Measurements from ENCODE around the gene ADCY5. TPM values are rescaled to one million over a fixed set of nuclear protein-coding genes. Genes with fewer than 3 reads are reported as not detected.

Gene ADCY5
- total RNA-seq, 2 donors from 2014 or later: 3.9 to 5.2 TPM

DNA sequence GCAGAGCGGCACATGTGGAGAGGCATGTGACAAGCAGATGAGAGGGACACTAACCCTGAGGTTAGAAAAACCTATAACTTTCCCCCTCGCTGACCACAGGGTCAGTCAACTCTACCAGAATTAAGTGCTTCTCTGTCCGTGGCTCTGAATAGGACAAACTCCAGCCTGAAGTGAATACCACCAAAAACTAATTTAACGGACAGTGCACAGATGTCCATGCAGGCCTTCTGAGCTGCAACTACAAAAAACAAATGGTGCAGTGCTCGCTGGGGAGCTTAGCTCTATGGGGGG lies 59.3 kb downstream of the ADCY5 start:
- H3K36me3 Mint-ChIP-seq (ENCODE audit: low read depth): no peaks in the 10 kb centered on the region
- TF ChIP-seq, protein P1, sequence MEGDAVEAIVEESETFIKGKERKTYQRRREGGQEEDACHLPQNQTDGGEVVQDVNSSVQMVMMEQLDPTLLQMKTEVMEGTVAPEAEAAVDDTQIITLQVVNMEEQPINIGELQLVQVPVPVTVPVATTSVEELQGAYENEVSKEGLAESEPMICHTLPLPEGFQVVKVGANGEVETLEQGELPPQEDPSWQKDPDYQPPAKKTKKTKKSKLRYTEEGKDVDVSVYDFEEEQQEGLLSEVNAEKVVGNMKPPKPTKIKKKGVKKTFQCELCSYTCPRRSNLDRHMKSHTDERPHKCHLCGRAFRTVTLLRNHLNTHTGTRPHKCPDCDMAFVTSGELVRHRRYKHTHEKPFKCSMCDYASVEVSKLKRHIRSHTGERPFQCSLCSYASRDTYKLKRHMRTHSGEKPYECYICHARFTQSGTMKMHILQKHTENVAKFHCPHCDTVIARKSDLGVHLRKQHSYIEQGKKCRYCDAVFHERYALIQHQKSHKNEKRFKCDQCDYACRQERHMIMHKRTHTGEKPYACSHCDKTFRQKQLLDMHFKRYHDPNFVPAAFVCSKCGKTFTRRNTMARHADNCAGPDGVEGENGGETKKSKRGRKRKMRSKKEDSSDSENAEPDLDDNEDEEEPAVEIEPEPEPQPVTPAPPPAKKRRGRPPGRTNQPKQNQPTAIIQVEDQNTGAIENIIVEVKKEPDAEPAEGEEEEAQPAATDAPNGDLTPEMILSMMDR (conservative IDR thresholded peaks at IDR 0.05): no peak
- Histone ChIP-seq H3K4me3 (ENCODE audit: low read length) (no peak overlapping the region), H3K36me3 (ENCODE audit: control insufficient read depth, insufficient read depth, low read length) (no peaks in the 10 kb centered on the region), H3K4me1 (ENCODE audit: control insufficient read depth, insufficient read depth, low read length) (peaks cover 7% of the 10 kb centered on the region), H3K9ac (ENCODE audit: extremely low read depth, low read length, poor library complexity, severe bottlenecking) (no peak overlapping the region), H3K27me3 (ENCODE audit: control insufficient read depth, insufficient read depth, low read length, poor library complexity, severe bottlenecking) (peaks cover 24% of the 10 kb centered on the region), H3K9me3 (ENCODE audit: control insufficient read depth, low read length) (no peaks in the 10 kb centered on the region), H3K27ac (ENCODE audit: low read depth, low read length) (no peak overlapping the region)
- no peak overlapping the region for H3K4me3 Mint-ChIP-seq
- H3K27me3 Mint-ChIP-seq (ENCODE audit: insufficient read depth): peaks cover 77% of the 10 kb centered on the region
- H3K9me3 Mint-ChIP-seq: no peaks in the 10 kb centered on the region
- H3K4me1 Mint-ChIP-seq: peaks cover 24% of the 10 kb centered on the region
- no peak overlapping the region for H3K27ac Mint-ChIP-seq
- WGBS, 2 experiments (ENCODE audit: insufficient coverage in 1 of 2, insufficient read length in 1 of 2): 89 to 90% methylated on average over 5 of the region's 5 CpGs
- DNase-seq: no peak

DNA sequence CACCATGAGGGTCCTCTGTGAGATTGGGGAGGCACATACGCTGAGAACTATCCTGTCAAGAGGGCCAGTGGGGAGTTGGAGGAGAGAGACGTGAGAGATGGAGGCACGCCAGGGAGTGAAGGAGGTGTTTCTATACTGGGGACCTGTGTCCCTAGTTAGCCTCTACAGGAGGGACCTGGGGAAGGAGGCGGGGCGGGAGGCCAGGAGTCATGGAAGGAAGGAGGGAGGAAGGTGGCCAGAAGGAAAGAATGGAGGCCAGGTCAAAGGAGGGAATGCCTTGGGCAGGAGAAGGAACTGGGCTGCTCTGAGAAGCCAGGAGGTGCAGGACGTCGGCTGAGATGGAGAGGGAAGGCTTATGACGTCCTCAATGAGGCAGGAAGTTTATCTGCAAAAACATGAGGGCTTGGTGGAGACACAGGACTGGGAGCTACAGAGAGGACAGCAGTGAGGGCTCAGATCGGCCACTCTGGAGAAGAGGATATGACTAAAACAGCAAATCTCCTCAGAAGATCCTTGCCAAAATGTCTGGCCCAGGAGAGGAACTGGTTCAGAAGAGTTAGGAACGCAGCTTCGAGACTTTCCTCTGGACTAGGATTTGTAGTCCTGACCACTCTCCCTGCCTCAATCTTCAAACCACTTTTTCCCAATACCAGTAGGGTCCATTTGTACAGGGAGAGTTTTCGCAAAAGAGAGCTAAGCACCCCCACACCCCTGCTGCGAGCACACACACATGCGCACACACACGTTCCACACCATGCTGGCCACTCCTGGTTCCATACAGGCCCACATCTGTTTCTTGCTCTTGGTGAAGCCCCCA lies 59.9 kb downstream of the ADCY5 start:
- no peaks in the 10 kb centered on the region for H3K36me3 ChIP-seq (ENCODE audit: control insufficient read depth, insufficient read depth, low read length)
- peaks cover 82% of the 10 kb centered on the region for H3K27me3 Mint-ChIP-seq (ENCODE audit: insufficient read depth)
- DNase-seq: no peak
- H3K4me1 Mint-ChIP-seq: peaks cover 24% of the 10 kb centered on the region
- H3K36me3 Mint-ChIP-seq (ENCODE audit: low read depth): no peaks in the 10 kb centered on the region
- no peak overlapping the region for H3K27ac ChIP-seq (ENCODE audit: low read depth, low read length)
- TF ChIP-seq, protein P1 (conservative IDR thresholded peaks at IDR 0.05): no peak
- H3K9me3 Mint-ChIP-seq: no peaks in the 10 kb centered on the region
- WGBS, 2 experiments (ENCODE audit: insufficient coverage in 1 of 2, insufficient read length in 1 of 2): 86 to 88% methylated on average over 10 to 15 of the region's 15 CpGs
- peaks cover 24% of the 10 kb centered on the region for H3K27me3 ChIP-seq (ENCODE audit: control insufficient read depth, insufficient read depth, low read length, poor library complexity, severe bottlenecking)
- H3K9me3 ChIP-seq (ENCODE audit: control insufficient read depth, low read length): no peaks in the 10 kb centered on the region
- no peak overlapping the region for H3K9ac ChIP-seq (ENCODE audit: extremely low read depth, low read length, poor library complexity, severe bottlenecking)
- H3K4me3 ChIP-seq (ENCODE audit: low read length): no peak overlapping the region
- no peak overlapping the region for H3K4me3 Mint-ChIP-seq
- H3K4me1 ChIP-seq (ENCODE audit: control insufficient read depth, insufficient read depth, low read length): peaks cover 7% of the 10 kb centered on the region
- no peak overlapping the region for H3K27ac Mint-ChIP-seq

DNA sequence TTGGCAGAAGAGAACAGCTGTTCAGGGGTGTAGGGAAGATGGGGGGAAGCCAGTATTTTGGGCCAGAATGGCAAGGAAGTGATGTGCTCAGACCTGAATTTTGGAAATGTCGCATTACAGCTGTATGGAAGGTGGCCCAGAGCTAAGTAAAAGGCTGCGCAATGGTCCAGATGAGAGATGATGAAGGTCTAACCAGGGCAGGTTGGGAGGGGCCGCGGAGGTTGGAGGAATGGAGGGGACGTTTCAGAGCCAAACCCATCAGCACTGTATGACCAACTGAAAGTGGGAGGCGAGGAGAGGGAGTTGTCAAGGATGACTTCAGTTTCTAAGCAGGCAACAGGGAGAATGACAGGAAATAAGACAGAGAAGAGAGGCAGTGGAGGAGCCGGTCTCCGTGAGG lies 60.8 kb downstream of the ADCY5 start:
- H3K27me3 Mint-ChIP-seq (ENCODE audit: insufficient read depth): peaks cover 92% of the 10 kb centered on the region
- no peak overlapping the region for H3K4me3 Mint-ChIP-seq
- H3K9ac ChIP-seq (ENCODE audit: extremely low read depth, low read length, poor library complexity, severe bottlenecking): no peak overlapping the region
- 90 to 92% methylated on average over 7 to 8 of the region's 8 CpGs for WGBS, 2 experiments (ENCODE audit: insufficient coverage in 1 of 2, insufficient read length in 1 of 2)
- TF ChIP-seq, protein P1 (conservative IDR thresholded peaks at IDR 0.05): no peak
- H3K27ac Mint-ChIP-seq: no peak overlapping the region
- no peaks in the 10 kb centered on the region for H3K9me3 ChIP-seq (ENCODE audit: control insufficient read depth, low read length)
- peaks cover 24% of the 10 kb centered on the region for H3K27me3 ChIP-seq (ENCODE audit: control insufficient read depth, insufficient read depth, low read length, poor library complexity, severe bottlenecking)
- no peak overlapping the region for H3K27ac ChIP-seq (ENCODE audit: low read depth, low read length)
- no peaks in the 10 kb centered on the region for H3K36me3 Mint-ChIP-seq (ENCODE audit: low read depth)
- H3K4me1 ChIP-seq (ENCODE audit: control insufficient read depth, insufficient read depth, low read length): peaks cover 7% of the 10 kb centered on the region
- H3K9me3 Mint-ChIP-seq: no peaks in the 10 kb centered on the region
- peaks cover 24% of the 10 kb centered on the region for H3K4me1 Mint-ChIP-seq
- DNase-seq: no peak
- no peaks in the 10 kb centered on the region for H3K36me3 ChIP-seq (ENCODE audit: control insufficient read depth, insufficient read depth, low read length)
- no peak overlapping the region for H3K4me3 ChIP-seq (ENCODE audit: low read length)
